GM23248 (cell line): Measurements from ENCODE around the gene ENTREP3. TPM values are rescaled to one million over a fixed set of nuclear protein-coding genes. Genes with fewer than 3 reads are reported as not detected.
A peak's percentile ranks its signal among the peaks of the same experiment; 100 is the strongest.
"Not testable (repeated sequence)": the region's sequence is repeated elsewhere in the genome, so short reads cannot be mapped to it uniquely, and the experiment has no call there.

Source experiments
- DNase-seq: peaks from one replicate; pipeline ENCODE4 v3.0.0-alpha.2; 2015
- H2AFZ ChIP-seq: fragments of 200-600 bp; sonication (generic); 2 replicates; pipeline ENCODE4 v1.6.1; 2016; ENCODE audit warnings: antibody characterized with exemption
- H3F3A ChIP-seq: fragments of 200-600 bp; sonication (generic); 2 replicates; pipeline ENCODE4 v1.6.1; 2016; ENCODE audit warnings: mild to moderate bottlenecking, antibody characterized with exemption, mixed run types; ENCODE audit not compliant: insufficient read depth
- H3K27ac ChIP-seq: fragments of 200-600 bp; sonication (generic); 2 replicates; pipeline ENCODE4 v1.5.1; 2016; ENCODE audit warnings: mild to moderate bottlenecking
- H3K27me3 ChIP-seq: fragments of 200-600 bp; sonication (generic); replicated peaks from 2 replicates; pipeline ENCODE4 v1.6.1; 2016; ENCODE audit warnings: mild to moderate bottlenecking; ENCODE audit not compliant: insufficient read depth
- H3K36me3 ChIP-seq: fragments of 200-600 bp; sonication (generic); 2 replicates; pipeline ENCODE4 v1.6.1; 2016; ENCODE audit warnings: low read depth, mild to moderate bottlenecking
- H3K4me1 ChIP-seq: fragments of 200-600 bp; sonication (generic); 2 replicates; pipeline ENCODE4 v1.6.1; 2016; ENCODE audit warnings: mild to moderate bottlenecking; ENCODE audit not compliant: insufficient read depth
- H3K4me2 ChIP-seq: fragments of 200-600 bp; sonication (generic); one replicate; pipeline ENCODE4 v1.6.1; 2016; ENCODE audit warnings: mild to moderate bottlenecking; ENCODE audit not compliant: unreplicated experiment
- H3K4me3 ChIP-seq: fragments of 200-600 bp; sonication (generic); 2 replicates; pipeline ENCODE4 v1.5.1; 2016; ENCODE audit warnings: mild to moderate bottlenecking
- H3K79me2 ChIP-seq: fragments of 200-600 bp; sonication (generic); 2 replicates; pipeline ENCODE4 v1.6.1; 2016; ENCODE audit warnings: mild to moderate bottlenecking; ENCODE audit not compliant: insufficient read depth
- H3K9ac ChIP-seq: fragments of 200-600 bp; sonication (generic); 2 replicates; pipeline ENCODE4 v1.6.1; 2016; ENCODE audit warnings: mild to moderate bottlenecking
- H3K9me2 ChIP-seq: fragments of 200-600 bp; sonication (generic); 2 replicates; pipeline ENCODE4 v1.6.1; 2016; ENCODE audit warnings: mixed run types, mild to moderate bottlenecking, moderate library complexity; ENCODE audit not compliant: insufficient read depth
- H3K9me3 ChIP-seq: fragments of 200-600 bp; sonication (generic); one replicate; pipeline ENCODE4 v1.6.1; 2017; ENCODE audit warnings: low read depth
- H4K20me1 ChIP-seq: fragments of 200-600 bp; sonication (generic); 2 replicates; pipeline ENCODE4 v1.6.0; 2016; ENCODE audit not compliant: insufficient read depth
- EZH2 ChIP-seq: fragments of 200-600 bp; sonication (generic); IDR thresholded peaks from 2 replicates; pipeline ENCODE4 v1.6.1; 2018; ENCODE audit warnings: antibody characterized with exemption, mild to moderate bottlenecking; ENCODE audit not compliant: insufficient read depth, poor library complexity, severe bottlenecking
- EZH2phosphoT487 ChIP-seq: fragments of 200-600 bp; sonication (generic); IDR thresholded peaks from 2 replicates; pipeline ENCODE4 v1.6.1; 2018; ENCODE audit warnings: antibody characterized with exemption, moderate library complexity, mild to moderate bottlenecking, low read depth; ENCODE audit not compliant: insufficient read depth
- WGBS, 2 experiments: methylation state at CpG; one replicate each; pipeline ENCODE4 v1.1.6; 2015 to 2017; ENCODE audit warnings: low lambda C conversion rate in 2 of 2, low coverage in 1 of 2; ENCODE audit errors: missing lambda C conversion rate in 2 of 2; 5-methylcytosine and 5-hydroxymethylcytosine counted together
- in situ Hi-C: fragments of 300-500 bp; cut with MboI; formaldehyde crosslinking; loops from 2 replicates; pipeline ENCODE4 v1.15.0; 2020
- polyA plus RNA-seq: library from polyadenylated mRNA; unstranded; fragments of >200 nt; fragmentation: Nextera tagmentation; extraction: Ambion mirVana; gene quantifications from 2 replicates; pipeline ENCODE4 v1.2.1, GENCODE V29; 2016
- total RNA-seq: library from RNA; depleted of rRNA; stranded (reverse); fragments of >200 nt; shearing (Covaris generic); gene quantifications from 2 replicates; pipeline ENCODE4 v1.2.3, GENCODE V29; 2014

The ENTREP3 gene
- total and polyA plus RNA-seq, 2 experiments from 2014 or later, result 8.0 TPM

DNA sequence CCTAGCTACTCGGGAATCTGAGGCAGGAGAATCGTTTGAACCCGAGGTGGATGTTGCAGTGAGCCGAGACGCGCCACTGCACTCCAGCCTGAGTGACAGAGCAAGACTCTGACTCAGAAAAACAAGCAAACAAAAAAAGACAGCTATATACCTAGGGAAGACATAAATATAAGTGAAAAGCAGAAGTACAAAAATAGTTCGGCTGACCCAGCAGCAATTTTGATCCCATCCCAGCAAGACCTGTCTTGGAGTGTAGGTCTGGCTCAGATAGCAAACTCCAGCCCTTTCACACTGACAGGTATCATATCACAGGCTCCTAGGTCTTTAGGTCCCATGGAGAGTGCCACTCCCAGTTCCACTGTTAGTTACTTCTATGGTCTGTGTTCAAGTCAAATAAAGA, 32.2 kb downstream of the ENTREP3 start:
- 91 to 93% methylated on average over 7 of the region's 7 CpGs for WGBS, 2 experiments
- TF ChIP-seq EZH2phosphoT487, result no peak
- TF ChIP-seq EZH2, result no peak
- no peaks in the 10 kb centered on the region for H3K9me3 ChIP-seq
- no peak overlapping the region for H3K4me2 ChIP-seq
- no peak overlapping the region for H3K4me3 ChIP-seq
- no peaks in the 10 kb centered on the region for H3K27me3 ChIP-seq
- no peak overlapping the region for H2AFZ ChIP-seq
- no peak overlapping the region for H3K9ac ChIP-seq
- H3K4me1 ChIP-seq, result peaks cover 29% of the 10 kb centered on the region
- H4K20me1 ChIP-seq, result no peaks in the 10 kb centered on the region
- H3K27ac ChIP-seq, result no peak overlapping the region
- in situ Hi-C loops, result no loop called here
- H3K36me3 ChIP-seq, result no peaks in the 10 kb centered on the region
- peaks cover 29% of the 10 kb centered on the region for H3K79me2 ChIP-seq
- DNase-seq, result no peak
- H3K9me2 ChIP-seq, result no peaks in the 10 kb centered on the region
- H3F3A ChIP-seq, result peaks cover 39% of the 10 kb centered on the region

GRCh38 chr1:155220211-155220965, 34.9 kb downstream of the ENTREP3 start:
- peaks cover 14% of the 10 kb centered on the region for H3K4me1 ChIP-seq
- H3K79me2 ChIP-seq, result peaks cover 15% of the 10 kb centered on the region
- H3K9me2 ChIP-seq, H3K4me3 ChIP-seq, in situ Hi-C loops, H4K20me1 ChIP-seq, H3K9ac ChIP-seq, H3K36me3 ChIP-seq, H3K4me2 ChIP-seq, H3K9me3 ChIP-seq, H3K27me3 ChIP-seq, DNase-seq: not testable (repeated sequence)
- peaks cover 22% of the 10 kb centered on the region for H3F3A ChIP-seq
- 90 to 93% methylated on average over 10 of the region's 10 CpGs for WGBS, 2 experiments
- peak overlapping the region; percentile 86 for H2AFZ ChIP-seq
- peak overlapping the region; percentile 1; the same call in 1 of the 2 replicates for H3K27ac ChIP-seq

GRCh38 chr1:155219592-155220031, 35.7 kb downstream of the ENTREP3 start:
- H3K27ac ChIP-seq, result 0 out of 2 replicates have a peak overlapping the region, but pooled peaks have one; percentile 9
- H3K9me3 ChIP-seq, result no peaks in the 10 kb centered on the region
- H3K36me3 ChIP-seq, result no peaks in the 10 kb centered on the region
- no peaks in the 10 kb centered on the region for H4K20me1 ChIP-seq
- H3K9ac ChIP-seq, result no peak overlapping the region; the same call in 1 of the 2 replicates
- peaks cover 7% of the 10 kb centered on the region for H3K4me1 ChIP-seq
- H3K9me2 ChIP-seq, result no peaks in the 10 kb centered on the region
- no peaks in the 10 kb centered on the region for H3K27me3 ChIP-seq
- TF ChIP-seq EZH2 (no peak), EZH2phosphoT487 (no peak)
- no peak for DNase-seq
- H3F3A ChIP-seq, result peaks cover 17% of the 10 kb centered on the region
- 0% methylated on average over 1 of the region's 1 CpG for WGBS, 2 experiments
- in situ Hi-C loops, result no loop called here
- H3K4me3 ChIP-seq, result no peak overlapping the region
- H3K79me2 ChIP-seq, result peaks cover 15% of the 10 kb centered on the region
- H3K4me2 ChIP-seq, result no peak overlapping the region
- peak overlapping the region; percentile 86 for H2AFZ ChIP-seq

DNA sequence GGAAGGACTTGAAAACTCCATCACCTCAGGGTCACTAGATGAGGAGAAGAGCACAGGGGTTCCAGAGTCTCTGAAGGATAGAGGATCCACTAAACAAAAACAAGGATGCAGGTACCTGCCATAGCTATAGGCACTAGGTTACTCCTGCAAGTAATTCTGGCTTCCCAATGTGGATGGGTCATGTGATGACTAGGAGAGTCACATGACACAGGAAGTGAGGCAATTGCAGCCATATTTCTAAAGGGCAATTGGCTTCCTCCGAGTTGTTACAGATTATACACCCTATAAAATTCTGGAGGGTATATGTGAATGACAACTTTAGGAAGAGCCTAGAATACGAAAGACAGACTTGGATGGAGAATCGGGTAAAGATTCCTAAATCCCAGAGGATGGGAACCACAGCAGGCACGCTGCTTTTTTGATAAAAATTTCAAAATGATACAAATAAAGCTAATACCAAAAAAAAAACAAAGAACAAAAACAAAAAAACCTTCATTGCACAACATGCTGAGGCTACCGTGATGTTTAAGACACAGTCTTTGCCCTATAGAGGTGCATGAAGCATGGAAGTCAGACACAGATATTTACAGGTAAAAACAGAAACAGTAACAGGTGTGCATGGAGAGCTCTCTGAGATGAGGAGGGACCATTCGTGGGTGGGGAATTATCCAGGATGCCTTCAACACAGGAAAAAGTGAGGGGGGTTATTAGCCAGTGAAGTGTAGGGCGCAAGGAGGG, 36.3 kb downstream of the ENTREP3 start:
- no peaks in the 10 kb centered on the region for H3K9me2 ChIP-seq
- 18 to 21% methylated on average over 7 of the region's 7 CpGs for WGBS, 2 experiments
- peak overlapping the region; percentile 72 for H3K4me2 ChIP-seq
- TF ChIP-seq EZH2 (no peak), EZH2phosphoT487 (no peak)
- H3K9me3 ChIP-seq, result no peaks in the 10 kb centered on the region
- H3K27ac ChIP-seq, result 0 out of 2 replicates have a peak overlapping the region, but pooled peaks have one; percentile 9
- in situ Hi-C loops, result no loop called here
- peak overlapping the region; percentile 43 for H3K4me3 ChIP-seq
- no peaks in the 10 kb centered on the region for H4K20me1 ChIP-seq
- no peaks in the 10 kb centered on the region for H3K36me3 ChIP-seq
- DNase-seq, result peak; percentile 79
- H3K79me2 ChIP-seq, result peaks cover 12% of the 10 kb centered on the region
- H3K9ac ChIP-seq, result peak overlapping the region; percentile 66
- H2AFZ ChIP-seq, result peak overlapping the region; percentile 86
- no peaks in the 10 kb centered on the region for H3K27me3 ChIP-seq
- peaks cover 2% of the 10 kb centered on the region; the same call in 1 of the 2 replicates for H3K4me1 ChIP-seq
- peaks cover 11% of the 10 kb centered on the region for H3F3A ChIP-seq

DNA sequence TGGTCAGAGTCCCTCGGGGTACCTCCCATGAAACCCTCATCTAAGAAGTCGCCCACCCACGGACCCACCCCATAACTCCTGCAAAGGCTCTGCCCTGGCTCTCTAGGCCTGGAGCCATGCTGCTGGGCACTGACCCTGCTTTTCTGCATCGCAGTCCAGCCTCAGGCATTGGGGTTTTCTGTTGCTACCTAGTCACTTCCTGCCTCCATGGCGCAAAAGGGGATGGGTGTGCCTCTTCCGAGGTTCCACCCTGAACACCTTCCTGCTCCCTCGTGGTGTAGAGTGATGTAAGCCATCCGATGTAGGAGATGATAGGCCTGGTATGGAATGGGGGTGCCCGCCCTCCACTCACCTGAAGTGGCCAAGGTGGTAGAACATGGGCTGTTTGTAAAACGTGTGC, 40.6 kb downstream of the ENTREP3 start:
- H3K9me3 ChIP-seq, H3K27me3 ChIP-seq, H3K9ac ChIP-seq, H3K79me2 ChIP-seq, H3K4me3 ChIP-seq, H3F3A ChIP-seq, H3K4me2 ChIP-seq, H2AFZ ChIP-seq, DNase-seq, in situ Hi-C loops, H3K27ac ChIP-seq, H3K4me1 ChIP-seq, H3K36me3 ChIP-seq, H3K9me2 ChIP-seq, H4K20me1 ChIP-seq: not testable (repeated sequence)
- 80 to 84% methylated on average over 7 to 10 of the region's 10 CpGs for WGBS, 2 experiments

GRCh38 chr1:155212051-155212440, 43.2 kb downstream of the ENTREP3 start:
- H3K4me1 ChIP-seq, result peaks cover 14% of the 10 kb centered on the region
- H3K9ac ChIP-seq, H3K9me2 ChIP-seq, H3K4me3 ChIP-seq, DNase-seq, H3K27me3 ChIP-seq, H4K20me1 ChIP-seq, H3F3A ChIP-seq, H3K36me3 ChIP-seq, in situ Hi-C loops, H2AFZ ChIP-seq, H3K4me2 ChIP-seq, H3K9me3 ChIP-seq, H3K27ac ChIP-seq: not testable (repeated sequence)
- peaks cover 13% of the 10 kb centered on the region for H3K79me2 ChIP-seq
- WGBS, 2 experiments, result 76 to 79% methylated on average over 5 to 6 of the region's 7 CpGs
